ENCODE results near the gene BHMT.

GRCh38 chr5:79108086-79108485 is 3.5 kb upstream of the BHMT start:
- TF ChIP-seq CTCF (IDR thresholded peaks at IDR 0.05; ENCODE audit: poor library complexity) (no peak), EZH2phosphoT487 (IDR thresholded peaks at IDR 0.05; ENCODE audit: low read depth, severe bottlenecking, unreplicated experiment) (no peak)

All from hepatocyte (in vitro differentiated cells).